IMR-90 (cell line): Measurements from ENCODE around the gene DENND2C. TPM values are rescaled to one million over a fixed set of nuclear protein-coding genes. Genes with fewer than 3 reads are reported as not detected.

Source experiments
- ATAC-seq: fragments of 200-7000 bp; cut with Tn5 transposase; 2 replicates; pipeline ENCODE4 v1.9.1; 2020; ENCODE audit warnings: low read depth, mild to moderate bottlenecking, moderate library complexity
- BruUV-seq: library from RNA; stranded (reverse); fragments of 400-500 nt; replicated peaks from 2 replicates; lab custom pipeline; 2021; lab: Mats Ljungman, UMichigan
- CTCF ChIA-PET: fragments of 300-600 bp; formaldehyde crosslinking; extraction: SDS; loops from one replicate; lab custom pipeline; 2021; ENCODE audit warnings: antibody characterized with exemption; lab: Yijun Ruan, JAX
- POLR2A ChIA-PET: fragments of 300-600 bp; sonication (Branson Sonifier 250); formaldehyde crosslinking; loops from one replicate; lab custom pipeline; 2022; ENCODE audit warnings: antibody characterized with exemption; ENCODE audit not compliant: unreplicated experiment; lab: Charles Lee
- DNase-seq: peaks from one replicate; pipeline ENCODE4 v3.0.0; 2013
- H2AFZ ChIP-seq: replicated peaks from 2 replicates; pipeline ENCODE3; 2013; ENCODE audit warnings: low read length, mild to moderate bottlenecking; ENCODE audit not compliant: poor library complexity
- H2AK5ac ChIP-seq: 2 replicates; pipeline ENCODE4 v1.6.1; 2013; ENCODE audit warnings: low read depth, low read length, inconsistent platforms
- H2AK9ac ChIP-seq: replicated peaks from 2 replicates; pipeline ENCODE3; 2013; ENCODE audit warnings: mild to moderate bottlenecking, low read depth, low read length, moderate library complexity; ENCODE audit not compliant: poor library complexity
- H2BK120ac ChIP-seq: 2 replicates; pipeline ENCODE4 v1.6.1; 2013; ENCODE audit warnings: low read depth, low read length, inconsistent platforms
- H2BK15ac ChIP-seq: 3 replicates; pipeline ENCODE4 v1.6.1; 2013; ENCODE audit warnings: low read depth, low read length, inconsistent platforms
- H2BK20ac ChIP-seq: 2 replicates; pipeline ENCODE4 v1.6.1; 2013; ENCODE audit warnings: low read depth, mild to moderate bottlenecking, inconsistent platforms, low read length, moderate library complexity
- H2BK5ac ChIP-seq: 2 replicates; pipeline ENCODE4 v1.6.1; 2013; ENCODE audit warnings: mild to moderate bottlenecking, low read depth, low read length, inconsistent platforms; ENCODE audit not compliant: poor library complexity, severe bottlenecking
- H3K14ac ChIP-seq: replicated peaks from 2 replicates; pipeline ENCODE4 v1.6.1; 2013; ENCODE audit warnings: low read depth, low read length, inconsistent platforms
- H3K18ac ChIP-seq: 2 replicates; pipeline ENCODE4 v1.6.1; 2013; ENCODE audit warnings: low read depth, low read length, control low read depth
- H3K23ac ChIP-seq: 2 replicates; pipeline ENCODE4 v1.6.1; 2013; ENCODE audit warnings: low read depth, low read length, inconsistent platforms
- H3K27ac ChIP-seq: 2 replicates; pipeline ENCODE4 v1.5.1; 2013; ENCODE audit warnings: mild to moderate bottlenecking, control low read depth, low read length; ENCODE audit not compliant: insufficient read depth
- H3K27me3 ChIP-seq: 2 replicates; pipeline ENCODE4 v1.6.1; 2013; ENCODE audit warnings: low read length; ENCODE audit not compliant: control insufficient read depth, insufficient read depth
- H3K36me3 ChIP-seq: 2 replicates; pipeline ENCODE4 v1.6.1; 2013; ENCODE audit warnings: low read length, mixed read lengths; ENCODE audit not compliant: control insufficient read depth, insufficient read depth
- H3K4ac ChIP-seq: 2 replicates; pipeline ENCODE4 v1.6.1; 2013; ENCODE audit warnings: low read depth, low read length, inconsistent platforms
- H3K4me1 ChIP-seq: 2 replicates; pipeline ENCODE4 v1.6.1; 2013; ENCODE audit warnings: low read length, mixed read lengths; ENCODE audit not compliant: control insufficient read depth, insufficient read depth
- H3K4me2 ChIP-seq: 2 replicates; pipeline ENCODE4 v1.6.1; 2013; ENCODE audit warnings: low read depth, mild to moderate bottlenecking, control low read depth, low read length, moderate library complexity
- H3K4me3 ChIP-seq: 2 replicates; pipeline ENCODE4 v1.5.1; 2013; ENCODE audit warnings: low read depth, mild to moderate bottlenecking, control low read depth, low read length, moderate library complexity; ENCODE audit not compliant: insufficient read depth
- H3K56ac ChIP-seq: 2 replicates; pipeline ENCODE4 v1.6.1; 2013; ENCODE audit warnings: low read length, inconsistent platforms; ENCODE audit not compliant: insufficient read depth; ENCODE audit errors: extremely low read depth
- H3K79me1 ChIP-seq, 2 experiments: 2 replicates each; pipeline ENCODE4 v1.6.1; 2013; ENCODE audit warnings: low read length in 2 of 2, inconsistent platforms in 1 of 2, low read depth in 1 of 2
- H3K9ac ChIP-seq: 2 replicates; pipeline ENCODE4 v1.6.1; 2013; ENCODE audit warnings: low read depth, low read length, control low read depth
- H3K9me1 ChIP-seq: 2 replicates; pipeline ENCODE4 v1.6.1; 2013; ENCODE audit warnings: low read length, inconsistent platforms; ENCODE audit not compliant: insufficient read depth
- H3K9me3 ChIP-seq: 2 replicates; pipeline ENCODE4 v1.6.1; 2013; ENCODE audit warnings: low read length; ENCODE audit not compliant: control insufficient read depth, insufficient read depth
- H4K20me1 ChIP-seq: 2 replicates; pipeline ENCODE4 v1.6.1; 2013; ENCODE audit warnings: low read length, inconsistent platforms; ENCODE audit not compliant: insufficient read depth
- H4K5ac ChIP-seq: 2 replicates; pipeline ENCODE4 v1.6.1; 2013; ENCODE audit warnings: mild to moderate bottlenecking, low read depth, low read length, control low read depth
- H4K8ac ChIP-seq, 2 experiments: 2 replicates each; pipeline ENCODE4 v1.6.1; 2013; ENCODE audit warnings: low read depth in 2 of 2, low read length in 2 of 2, control low read depth in 1 of 2, inconsistent platforms in 1 of 2
- H4K91ac ChIP-seq: 2 replicates; pipeline ENCODE4 v1.6.1; 2013; ENCODE audit warnings: low read depth, low read length, inconsistent platforms; ENCODE audit not compliant: insufficient read depth
- BHLHE40 ChIP-seq: fragments of 150-350 bp; IDR thresholded peaks from 2 replicates; pipeline ENCODE4 v1.6.1; 2016; ENCODE audit warnings: mild to moderate bottlenecking, low read depth, low read length
- CEBPB ChIP-seq: IDR thresholded peaks from 2 replicates; pipeline ENCODE4 v1.6.1; 2012; ENCODE audit warnings: low read depth, low read length, improper control_type of control experiment
- CTCF ChIP-seq: conservative IDR thresholded peaks from 2 replicates; pipeline ENCODE4 v1.5.1; 2012; ENCODE audit warnings: mild to moderate bottlenecking, low read depth, low read length, improper control_type of control experiment
- RAD21 ChIP-seq: IDR thresholded peaks from 2 replicates; pipeline ENCODE4 v1.6.1; 2012; ENCODE audit warnings: low read length, improper control_type of control experiment
- SMC3 ChIP-seq: fragments of 150-350 bp; IDR thresholded peaks from 2 replicates; pipeline ENCODE4 v1.6.1; 2016; ENCODE audit warnings: low read depth, mild to moderate bottlenecking, antibody characterized with exemption, low read length, moderate library complexity
- WGBS, 2 experiments: methylation state at CpG; one replicate each; pipeline versions ENCODE4 v1.1.5 to v1.1.7; 2013; ENCODE audit warnings: missing lambda C conversion rate in 2 of 2; ENCODE audit not compliant: insufficient read length in 1 of 2; ENCODE audit errors: extremely low coverage in 2 of 2; 5-methylcytosine and 5-hydroxymethylcytosine counted together
- dilution Hi-C: fragments of 300-500 bp; cut with HindIII; formaldehyde crosslinking; loops from one replicate; pipeline ENCODE4 v1.14.3; 2018; ENCODE audit warnings: low sequenced_read_pairs; ENCODE audit not compliant: unreplicated experiment
- in situ Hi-C: fragments of 300-500 bp; cut with MboI; formaldehyde crosslinking; loops from 3 replicates; pipeline ENCODE4 v1.14.3; 2019; ENCODE audit warnings: low sequenced_read_pairs, inconsistent platforms, mixed read lengths
- intact Hi-C: fragments of 100-400 bp; cut with micrococcal nuclease; formaldehyde crosslinking; loops from 2 replicates; pipeline ENCODE4 v1.10.0; 2022
- polyA plus RNA-seq, 3 experiments: library from polyadenylated mRNA; depleted of rRNA; stranded (reverse); fragments of >200 nt; gene quantifications; 2 replicates each; pipeline ENCODE4 v1.2.3, GENCODE V29; 2012; ENCODE audit warnings: low replicate concordance in 1 of 3
- total RNA-seq: library from RNA; depleted of rRNA; stranded (reverse); fragments of >200 nt; gene quantifications from 2 replicates; pipeline ENCODE4 v1.2.3, GENCODE V29; 2012

Gene DENND2C
- total and polyA plus RNA-seq, 2 of the 4 experiments (the other 2 are of a cell fraction) = 0.58 to 2.2 TPM

- Histone ChIP-seq H2BK120ac (no peak overlapping the region), H2AK5ac (no peak overlapping the region), H2BK5ac (no peak overlapping the region), H3K18ac (no peak overlapping the region), H3K9me3 (no peaks in the 10 kb centered on the region), H4K8ac (no peak overlapping the region), H3K27me3 (peaks cover 8% of the 10 kb centered on the region), H2AK9ac (no peak overlapping the region), H3K4me2 (no peak overlapping the region), H2AFZ (no peak overlapping the region), H3K36me3 (no peaks in the 10 kb centered on the region), H3K56ac (no peak overlapping the region), H2BK20ac (no peak overlapping the region), H3K14ac (no peak overlapping the region), H3K4ac (no peak overlapping the region), H3K9ac (no peak overlapping the region), H3K4me1 (no peaks in the 10 kb centered on the region), H3K4me3 (no peak overlapping the region), H4K91ac (no peak overlapping the region), H4K20me1 (no peaks in the 10 kb centered on the region), H3K79me1 (no peaks in the 10 kb centered on the region), H4K5ac (no peak overlapping the region), H3K23ac (no peak overlapping the region), H2BK15ac (no peak overlapping the region), H3K27ac (no peak overlapping the region), H3K9me1 (0 out of 2 replicates have a peak, but pooled peaks cover 3% of the 10 kb centered on the region)
- no TSS peak for BruUV-seq
- dilution Hi-C loops = no loop called here
- POLR2A ChIA-PET = no interaction called here
- 42% methylated on average over 2 of the region's 9 CpGs; no CpG with 5 or more reads in 1 of the 2 experiments for WGBS, 2 experiments
- CTCF ChIA-PET = interaction anchor here (0.6 to 0.7 kb wide), 2 partner anchors 21 to 51 kb away, joined by 4 to 6 read pairs; no protein-coding TSS in a partner anchor
- in situ Hi-C loops = no loop called here
- intact Hi-C loops = loop anchor here (2.0 kb wide), 3 partner anchors 90 to 692 kb away; partner anchors contain the start of genes BCAS2 and OLFML3
- DNase-seq (peak; percentile 32), ATAC-seq (no peak)
- peak; percentile 24; the same call in 1 of the 2 replicates for TF ChIP-seq SMC3
- peak; percentile 52 for TF ChIP-seq RAD21
- no peak for TF ChIP-seq BHLHE40
- TF ChIP-seq CTCF = peak; percentile 52
- TF ChIP-seq CEBPB = no peak
These were observed 1.4 kb upstream of the DENND2C start for GRCh38 chr1:114671011-114671938.
